ENCODE results near the gene VPS37B. TPM values are rescaled to one million over a fixed set of nuclear protein-coding genes. Genes with fewer than 3 reads are reported as not detected.

Gene VPS37B
- total RNA-seq, 1 donor from 2014 or later, result 13.8 TPM

- TF ChIP-seq, protein P1, sequence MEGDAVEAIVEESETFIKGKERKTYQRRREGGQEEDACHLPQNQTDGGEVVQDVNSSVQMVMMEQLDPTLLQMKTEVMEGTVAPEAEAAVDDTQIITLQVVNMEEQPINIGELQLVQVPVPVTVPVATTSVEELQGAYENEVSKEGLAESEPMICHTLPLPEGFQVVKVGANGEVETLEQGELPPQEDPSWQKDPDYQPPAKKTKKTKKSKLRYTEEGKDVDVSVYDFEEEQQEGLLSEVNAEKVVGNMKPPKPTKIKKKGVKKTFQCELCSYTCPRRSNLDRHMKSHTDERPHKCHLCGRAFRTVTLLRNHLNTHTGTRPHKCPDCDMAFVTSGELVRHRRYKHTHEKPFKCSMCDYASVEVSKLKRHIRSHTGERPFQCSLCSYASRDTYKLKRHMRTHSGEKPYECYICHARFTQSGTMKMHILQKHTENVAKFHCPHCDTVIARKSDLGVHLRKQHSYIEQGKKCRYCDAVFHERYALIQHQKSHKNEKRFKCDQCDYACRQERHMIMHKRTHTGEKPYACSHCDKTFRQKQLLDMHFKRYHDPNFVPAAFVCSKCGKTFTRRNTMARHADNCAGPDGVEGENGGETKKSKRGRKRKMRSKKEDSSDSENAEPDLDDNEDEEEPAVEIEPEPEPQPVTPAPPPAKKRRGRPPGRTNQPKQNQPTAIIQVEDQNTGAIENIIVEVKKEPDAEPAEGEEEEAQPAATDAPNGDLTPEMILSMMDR (IDR thresholded peaks at IDR 0.05; ENCODE audit: unreplicated experiment), result no peak
- Mint-ChIP-seq H3K36me3 (ENCODE audit: low read depth, unreplicated experiment) (peaks cover 19% of the 10 kb centered on the region), H3K27ac (ENCODE audit: unreplicated experiment) (peak overlapping the region; percentile 64), H3K4me3 (ENCODE audit: unreplicated experiment) (peak overlapping the region; percentile 21), H3K27me3 (ENCODE audit: unreplicated experiment) (peaks cover 11% of the 10 kb centered on the region), H3K4me1 (ENCODE audit: unreplicated experiment) (peaks cover 21% of the 10 kb centered on the region), H3K9me3 (ENCODE audit: unreplicated experiment) (no peaks in the 10 kb centered on the region)
- DNase-seq (ENCODE audit: low spot score), result no peak
These were observed 52.5 kb downstream of the VPS37B start for GRCh38 chr12:122843455-122843854.

DNA sequence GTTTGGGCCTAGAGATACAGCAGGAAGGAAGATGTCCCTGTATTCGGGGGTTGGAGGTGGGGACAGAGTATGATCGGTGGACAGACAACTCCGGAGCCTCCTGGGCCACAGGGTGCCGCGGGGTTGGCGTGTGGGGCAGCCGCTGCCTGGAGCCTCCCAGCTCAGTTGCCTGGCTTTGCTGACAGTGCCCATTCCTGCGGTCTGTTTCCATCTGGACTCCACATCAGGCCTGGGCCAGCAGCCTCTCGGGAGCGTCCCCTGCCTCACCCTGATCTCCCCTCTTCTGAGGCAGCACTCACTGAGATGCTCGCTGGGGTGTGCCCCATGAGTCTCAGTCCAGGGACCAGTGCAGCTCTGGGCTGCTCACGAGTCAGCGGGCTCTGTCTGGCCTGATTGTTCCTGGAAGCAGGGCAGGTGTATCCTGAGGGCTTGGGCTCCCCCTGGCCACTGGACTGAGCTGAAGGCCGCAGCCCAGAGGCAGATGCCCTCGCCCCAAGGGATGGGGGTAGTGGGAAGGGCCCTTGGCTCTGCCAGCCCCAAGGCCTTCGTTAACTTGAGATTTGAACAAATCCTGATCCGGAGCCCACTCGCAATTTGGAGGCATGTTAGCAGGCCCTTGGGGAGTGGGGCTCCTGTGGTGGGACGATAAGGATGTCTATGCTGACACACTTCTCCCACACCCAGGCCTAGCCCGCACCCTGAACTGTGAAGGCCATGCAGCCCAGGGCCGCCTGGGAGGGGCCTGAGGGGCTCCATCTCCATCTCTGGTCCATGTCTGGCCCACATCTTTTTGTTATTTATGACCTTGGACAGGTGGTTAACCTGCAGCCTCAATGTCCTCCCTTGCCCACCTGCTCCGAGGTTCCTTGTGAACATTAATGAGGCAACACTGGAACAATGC, 53.2 kb downstream of the VPS37B start:
- Mint-ChIP-seq H3K36me3 (ENCODE audit: low read depth, unreplicated experiment) (peaks cover 26% of the 10 kb centered on the region), H3K4me3 (ENCODE audit: unreplicated experiment) (peak overlapping the region; percentile 4), H3K27ac (ENCODE audit: unreplicated experiment) (no peak overlapping the region), H3K4me1 (ENCODE audit: unreplicated experiment) (peaks cover 28% of the 10 kb centered on the region), H3K9me3 (ENCODE audit: unreplicated experiment) (no peaks in the 10 kb centered on the region), H3K27me3 (ENCODE audit: unreplicated experiment) (peaks cover 11% of the 10 kb centered on the region)
- TF ChIP-seq, protein P1 (IDR thresholded peaks at IDR 0.05; ENCODE audit: unreplicated experiment), result no peak
- no peak for DNase-seq (ENCODE audit: low spot score)

GRCh38 chr12:122841544-122842321, 54.2 kb downstream of the VPS37B start:
- peaks cover 16% of the 10 kb centered on the region for H3K27me3 Mint-ChIP-seq (ENCODE audit: unreplicated experiment)
- H3K9me3 Mint-ChIP-seq (ENCODE audit: unreplicated experiment), result no peaks in the 10 kb centered on the region
- TF ChIP-seq, protein P1 (IDR thresholded peaks at IDR 0.05; ENCODE audit: unreplicated experiment), result no peak
- peak overlapping the region; percentile 4 for H3K4me3 Mint-ChIP-seq (ENCODE audit: unreplicated experiment)
- DNase-seq (ENCODE audit: low spot score), result no peak
- H3K36me3 Mint-ChIP-seq (ENCODE audit: low read depth, unreplicated experiment), result peaks cover 30% of the 10 kb centered on the region
- H3K27ac Mint-ChIP-seq (ENCODE audit: unreplicated experiment), result peak overlapping the region; percentile 6
- H3K4me1 Mint-ChIP-seq (ENCODE audit: unreplicated experiment), result peaks cover 37% of the 10 kb centered on the region

DNA sequence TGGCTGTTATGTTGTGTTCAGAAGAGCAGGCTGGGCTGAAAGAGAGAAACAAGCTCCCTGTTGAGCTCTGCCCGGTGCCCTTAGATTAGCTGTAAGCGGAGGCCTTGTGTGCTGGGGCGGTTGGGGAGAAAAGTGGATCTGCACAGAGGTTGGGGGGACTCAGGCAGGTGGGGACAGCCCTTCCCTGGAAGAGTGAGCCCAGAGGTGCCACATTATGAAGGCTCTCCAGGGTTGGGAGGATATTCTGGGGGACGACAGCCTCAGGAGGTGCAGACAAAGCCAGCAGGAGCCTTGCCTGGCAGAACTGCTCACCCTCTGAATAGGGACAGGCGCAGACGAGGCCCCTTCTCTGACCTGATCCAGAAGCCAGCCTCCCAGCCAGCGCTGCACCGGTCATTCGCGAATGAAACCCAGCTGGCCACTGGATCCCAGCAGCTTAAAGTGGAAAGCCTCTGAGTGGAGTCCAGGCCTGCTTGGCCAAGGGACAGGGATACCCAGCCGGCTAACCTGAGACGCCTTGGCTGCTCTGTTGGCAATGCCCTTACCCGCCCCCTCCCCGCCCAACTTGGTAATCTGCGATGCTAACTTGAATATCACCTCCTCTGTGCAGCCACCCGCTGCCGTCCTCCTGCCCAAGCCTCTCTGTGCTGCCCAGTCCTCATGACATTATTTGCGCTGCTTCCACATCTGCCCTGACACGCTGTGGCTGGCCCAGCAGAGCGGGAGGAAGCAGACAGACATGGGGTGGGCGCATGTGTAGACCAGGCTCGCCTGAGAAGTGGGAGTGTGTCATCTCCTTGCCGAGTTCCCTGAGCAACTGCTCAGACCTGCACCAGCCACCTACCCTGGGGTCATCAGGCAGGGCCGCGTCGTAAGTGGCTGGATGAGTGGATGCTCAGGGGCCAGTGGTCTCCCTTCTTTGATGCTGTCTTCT, 55.1 kb downstream of the VPS37B start:
- TF ChIP-seq, protein P1 (IDR thresholded peaks at IDR 0.05; ENCODE audit: unreplicated experiment), result no peak
- Mint-ChIP-seq H3K9me3 (ENCODE audit: unreplicated experiment) (no peaks in the 10 kb centered on the region), H3K4me1 (ENCODE audit: unreplicated experiment) (peaks cover 42% of the 10 kb centered on the region), H3K4me3 (ENCODE audit: unreplicated experiment) (no peak overlapping the region), H3K27ac (ENCODE audit: unreplicated experiment) (peak overlapping the region; percentile 72), H3K27me3 (ENCODE audit: unreplicated experiment) (peaks cover 18% of the 10 kb centered on the region), H3K36me3 (ENCODE audit: low read depth, unreplicated experiment) (peaks cover 36% of the 10 kb centered on the region)
- no peak for DNase-seq (ENCODE audit: low spot score)
